ENCODE data around the gene ADGRB3.
"Not testable (repeated sequence)": the region's sequence is repeated elsewhere in the genome, so short reads cannot be mapped to it uniquely, and the experiment has no call there.

Gene ADGRB3

GRCh38 chr6:68743099-68743498 lies 108.0 kb downstream of the ADGRB3 start:
- no peak for DNase-seq

DNA sequence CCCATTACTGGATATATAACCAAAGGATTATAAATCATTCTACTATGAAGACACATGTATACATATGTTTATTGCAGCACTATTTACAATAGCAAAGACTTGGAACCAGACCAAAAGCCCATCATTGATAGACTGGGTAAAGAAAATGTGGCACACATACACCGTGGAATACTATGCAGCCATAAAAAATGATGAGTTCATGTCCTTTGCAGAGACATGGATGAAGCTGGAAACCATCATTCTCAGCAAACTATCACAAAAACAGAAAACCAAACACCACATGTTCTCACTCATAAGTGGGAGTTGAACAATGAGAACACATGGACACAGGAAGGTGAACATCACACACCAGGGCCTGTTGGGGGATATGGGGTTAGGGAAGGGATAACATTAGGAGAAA lies 109.3 kb downstream of the ADGRB3 start:
- DNase-seq: not testable (repeated sequence)

DNA sequence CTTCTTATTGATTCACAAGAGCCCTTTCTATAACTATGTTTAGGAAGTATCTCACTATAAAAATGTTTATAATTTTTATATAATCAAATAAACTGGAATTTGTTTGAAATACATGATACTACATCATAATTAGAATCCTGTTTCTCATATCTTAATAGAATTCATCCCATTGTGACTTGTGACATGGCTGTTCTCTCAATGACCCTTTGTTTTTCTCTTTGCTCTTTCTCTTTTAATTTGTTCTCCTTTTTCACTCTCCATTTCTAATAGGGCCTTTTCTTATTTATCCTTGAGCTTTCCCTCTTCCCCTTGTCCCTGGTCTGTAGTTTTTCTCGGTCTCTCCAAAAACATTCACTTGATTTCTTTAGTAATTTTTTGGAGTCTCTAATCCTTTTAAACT lies 111.3 kb downstream of the ADGRB3 start:
- DNase-seq: no peak

GRCh38 chr6:68747110-68747790 lies 112.2 kb downstream of the ADGRB3 start:
- DNase-seq: no peak

GRCh38 chr6:68747832-68748231 lies 112.8 kb downstream of the ADGRB3 start:
- DNase-seq: not testable (repeated sequence)

- DNase-seq: no peak
Observed at GRCh38 chr6:68754681-68755213, 119.7 kb downstream of the ADGRB3 start.

- DNase-seq: no peak
Observed at GRCh38 chr6:68756454-68757375, 121.6 kb downstream of the ADGRB3 start.

DNA sequence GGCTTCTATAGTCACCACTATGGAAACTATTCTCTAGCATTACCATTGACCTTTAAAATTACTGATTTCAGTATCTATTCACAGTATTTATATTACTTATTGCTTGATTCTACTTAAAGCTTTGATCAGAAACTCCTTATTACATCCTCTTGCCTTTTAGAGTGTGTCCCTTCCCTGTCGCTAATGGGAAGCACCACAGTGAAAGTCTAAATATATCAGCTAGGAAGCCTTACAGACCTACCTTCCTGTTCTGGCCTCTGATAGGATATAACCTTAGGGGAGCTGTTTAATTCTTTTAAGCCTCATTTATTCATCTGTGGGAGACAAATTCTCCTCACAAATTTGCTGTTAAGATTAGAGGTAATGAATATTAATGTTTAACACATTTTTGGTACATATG lies 122.7 kb downstream of the ADGRB3 start:
- DNase-seq: no peak

- peak; percentile 61 for DNase-seq
Observed at GRCh38 chr6:68758559-68758958, 123.5 kb downstream of the ADGRB3 start.

DNA sequence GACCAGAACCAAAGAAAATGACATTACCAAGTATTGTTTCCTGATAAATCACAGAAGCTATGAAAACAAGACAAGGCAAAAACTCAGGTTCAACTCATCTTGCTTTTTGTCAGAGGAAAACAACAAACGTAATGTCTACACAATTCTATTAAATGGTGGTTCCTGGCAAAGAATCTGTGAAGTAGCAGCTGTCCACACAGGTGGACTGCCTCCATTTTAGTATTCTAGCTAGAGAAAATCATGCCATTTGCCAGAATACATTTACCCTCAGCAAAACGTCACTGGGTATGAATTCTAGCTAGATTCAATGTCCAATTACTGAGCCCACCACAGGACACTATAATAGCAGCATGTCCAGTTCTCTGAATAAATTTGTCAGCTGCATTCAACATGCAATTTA lies 125.4 kb downstream of the ADGRB3 start:
- DNase-seq: no peak

DNA sequence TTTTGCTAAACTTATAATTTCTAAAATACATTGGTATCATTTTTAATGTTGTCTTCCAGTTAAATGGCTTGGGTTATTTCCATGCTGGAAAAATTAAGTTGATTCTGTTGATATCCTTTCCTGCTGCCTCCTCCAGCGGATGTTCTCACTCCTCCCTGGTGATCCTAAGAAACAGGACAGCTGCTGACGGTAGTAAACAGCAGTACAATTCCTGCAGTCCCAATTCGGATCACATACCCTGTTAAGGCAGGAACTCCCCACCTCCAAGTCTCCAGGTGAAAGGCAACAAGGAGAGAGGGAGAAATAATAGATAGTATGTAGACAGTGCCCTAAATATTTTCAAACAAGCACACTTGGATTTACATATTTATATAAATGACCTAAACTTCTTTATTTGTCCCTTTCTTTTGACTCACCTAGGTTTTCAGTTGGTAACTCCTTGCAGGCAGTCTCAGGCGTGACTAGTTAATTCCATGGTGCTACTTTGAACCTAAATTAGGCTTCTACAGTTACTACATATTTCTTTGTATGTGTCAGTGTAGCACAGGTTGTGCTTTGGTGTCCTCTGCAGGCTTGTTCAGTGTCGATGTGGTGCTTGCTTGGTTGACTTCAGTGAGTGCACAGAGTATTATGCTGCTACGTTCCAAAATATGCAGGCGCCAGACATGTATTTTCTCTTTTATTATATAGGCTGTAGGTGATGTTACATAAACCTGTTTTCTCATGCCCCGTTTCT lies 126.0 kb downstream of the ADGRB3 start:
- DNase-seq: no peak

- DNase-seq: no peak
Observed at GRCh38 chr6:68761985-68762384, 126.9 kb downstream of the ADGRB3 start.

DNA sequence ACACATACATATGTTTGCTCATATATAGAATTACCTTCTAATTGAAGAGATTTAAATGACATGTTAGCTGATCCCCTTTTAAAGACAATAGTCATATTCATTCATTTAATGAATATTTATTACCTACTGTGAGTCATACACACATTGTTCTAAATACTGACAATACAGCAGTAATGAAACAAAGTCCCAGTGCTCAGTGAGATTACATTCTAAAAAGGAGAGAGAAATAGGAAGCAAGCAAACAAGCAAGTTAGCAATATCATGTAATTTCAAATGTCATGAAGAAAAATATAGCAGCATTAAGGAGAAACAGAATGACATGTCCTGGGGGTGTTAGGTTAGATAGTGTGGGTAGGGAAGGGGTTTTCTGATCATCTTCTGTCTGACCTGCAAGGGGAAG lies 136.3 kb downstream of the ADGRB3 start:
- DNase-seq: no peak

DNA sequence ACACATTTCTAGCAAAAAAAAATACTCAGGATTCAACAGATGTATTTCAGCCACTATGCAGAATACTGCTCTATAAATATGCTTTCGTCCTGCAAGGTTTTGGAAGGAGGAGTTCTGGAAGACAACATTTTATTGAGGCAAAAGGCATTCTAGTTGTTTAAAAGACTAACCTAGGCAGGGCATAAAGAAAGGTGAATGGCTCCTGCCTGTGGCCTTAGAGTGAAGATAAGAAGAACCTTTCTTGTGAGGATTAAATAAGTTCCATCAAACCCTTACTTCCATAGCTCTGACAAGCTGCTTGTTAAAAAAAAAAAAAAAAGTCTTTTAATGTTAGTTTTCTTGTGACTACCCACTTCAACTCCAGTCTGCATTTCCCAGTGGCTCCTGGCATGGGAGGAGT lies 139.8 kb downstream of the ADGRB3 start:
- DNase-seq: no peak

- no peak for DNase-seq
Observed at GRCh38 chr6:68776354-68776753, 141.3 kb downstream of the ADGRB3 start.

DNA sequence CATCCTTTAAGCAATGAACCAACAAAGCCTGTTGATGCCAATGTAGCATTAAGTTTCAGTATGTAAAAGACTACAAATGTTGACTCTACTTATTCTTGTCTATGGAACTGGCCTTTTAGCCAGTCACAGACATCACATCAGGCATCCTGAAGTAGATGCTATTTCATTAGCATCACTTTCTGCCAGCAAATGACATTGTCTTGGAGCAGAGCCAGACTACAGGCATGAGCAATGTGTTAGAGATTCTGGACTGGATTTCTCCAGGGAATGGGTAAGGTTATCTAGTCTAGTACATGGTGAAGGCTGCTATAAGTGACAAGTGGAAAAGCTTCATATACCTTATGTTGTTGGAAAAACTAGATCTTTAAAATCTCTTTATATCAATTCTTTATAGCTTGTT lies 142.9 kb downstream of the ADGRB3 start:
- DNase-seq: peak; percentile 68

GRCh38 chr6:68778356-68779020 lies 143.4 kb downstream of the ADGRB3 start:
- no peak for DNase-seq

DNA sequence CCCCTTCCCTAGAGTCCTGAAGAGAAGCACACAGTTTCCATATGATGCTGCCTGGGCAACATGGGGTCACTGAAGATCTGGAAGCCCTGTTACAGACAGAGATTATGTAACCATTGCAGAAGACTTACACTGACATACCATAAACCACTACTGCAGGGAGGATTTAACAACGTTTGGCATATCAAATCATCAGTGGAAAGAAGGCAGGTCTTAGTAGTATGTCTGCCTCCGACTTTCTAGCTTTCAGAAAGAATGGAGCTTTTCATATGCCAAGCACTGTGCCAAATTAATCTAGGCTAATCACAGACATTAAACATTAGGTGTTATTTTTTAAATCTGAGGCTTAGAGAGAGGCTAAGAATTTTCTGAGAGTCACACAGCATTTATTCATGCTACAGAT lies 144.3 kb downstream of the ADGRB3 start:
- no peak for DNase-seq

GRCh38 chr6:68790128-68790527 lies 155.0 kb downstream of the ADGRB3 start:
- DNase-seq: not testable (repeated sequence)

DNA sequence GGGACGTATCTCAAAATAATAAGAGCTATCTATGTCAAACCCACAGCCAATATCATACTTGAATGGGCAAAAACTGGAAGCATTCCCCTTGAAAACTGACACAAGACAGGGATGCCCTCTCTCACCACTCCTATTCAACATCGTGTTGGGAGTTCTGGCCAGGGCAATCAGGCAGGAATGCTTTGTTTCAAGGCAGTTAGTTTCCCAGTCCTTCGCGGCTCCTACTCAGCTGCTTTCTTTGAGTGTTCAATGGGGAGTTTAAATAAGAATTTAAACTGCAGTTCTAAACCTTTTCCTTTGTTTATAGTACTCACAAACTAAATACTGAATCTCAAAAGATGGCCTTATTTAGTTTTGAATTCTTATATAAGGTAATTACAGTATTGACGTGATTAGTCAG lies 179.9 kb downstream of the ADGRB3 start:
- DNase-seq: not testable (repeated sequence)

DNA sequence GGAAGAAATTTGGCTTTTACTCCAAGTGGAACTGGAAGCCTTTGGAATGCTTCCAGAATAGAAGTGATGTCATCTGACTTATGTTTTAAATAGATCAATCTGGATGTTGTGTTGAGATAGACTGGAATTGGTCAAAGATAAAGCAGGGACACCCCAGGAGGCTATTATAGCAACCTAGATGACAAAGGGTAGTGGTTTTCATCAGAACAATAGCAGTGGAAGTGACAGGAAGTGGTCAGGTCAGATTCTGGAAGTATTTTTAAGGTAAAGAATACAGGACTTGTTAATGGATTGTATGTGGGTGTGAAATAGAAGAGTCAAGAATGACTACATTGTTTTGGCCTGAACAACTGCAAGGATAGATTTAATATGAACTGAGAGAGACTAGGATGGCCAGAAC lies 191.4 kb downstream of the ADGRB3 start:
- DNase-seq: no peak

- no peak for DNase-seq
Observed at GRCh38 chr6:68834551-68834950, 199.5 kb downstream of the ADGRB3 start.

GRCh38 chr6:68838571-68838970 lies 203.5 kb downstream of the ADGRB3 start:
- DNase-seq: no peak
